Smooth muscle cell (in vitro differentiated cells): ENCODE measurements around the gene VPS37D. TPM values are rescaled to one million over a fixed set of nuclear protein-coding genes. Genes with fewer than 3 reads are reported as not detected.
"Not testable (repeated sequence)": the region's sequence is repeated elsewhere in the genome, so short reads cannot be mapped to it uniquely, and the experiment has no call there.

Experiments
- DNase-seq: peaks from one replicate; lab custom pipeline; 2025; ENCODE audit not compliant: unreplicated experiment; lab: John Stamatoyannopoulos, UW
- H2AFZ ChIP-seq: fragments of 200-600 bp; sonication (generic); 2 replicates; pipeline ENCODE4 v1.6.0; 2016; ENCODE audit warnings: antibody characterized with exemption, low read depth, mild to moderate bottlenecking
- H3F3A ChIP-seq: fragments of 200-600 bp; sonication (generic); 2 replicates; pipeline ENCODE4 v1.6.0; 2017; ENCODE audit warnings: antibody characterized with exemption, low read depth
- H3K27ac ChIP-seq: fragments of 200-600 bp; sonication (generic); 2 replicates; pipeline ENCODE4 v1.5.1; 2016; ENCODE audit warnings: low read depth, mild to moderate bottlenecking
- H3K27me3 ChIP-seq: fragments of 200-600 bp; sonication (generic); 2 replicates; pipeline ENCODE4 v1.6.1; 2016; ENCODE audit warnings: low read depth, mild to moderate bottlenecking
- H3K36me3 ChIP-seq: fragments of 200-600 bp; sonication (generic); 2 replicates; pipeline ENCODE4 v1.5.1; 2016; ENCODE audit warnings: low read depth
- H3K4me1 ChIP-seq: fragments of 200-600 bp; sonication (generic); 2 replicates; pipeline ENCODE4 v1.5.1; 2016; ENCODE audit warnings: low read depth
- H3K4me2 ChIP-seq: fragments of 200-600 bp; sonication (generic); 2 replicates; pipeline ENCODE4 v1.6.0; 2016; ENCODE audit warnings: mild to moderate bottlenecking
- H3K4me3 ChIP-seq: fragments of 200-600 bp; sonication (generic); 2 replicates; pipeline ENCODE4 v1.5.1; 2016; ENCODE audit warnings: mild to moderate bottlenecking
- H3K79me2 ChIP-seq: fragments of 200-600 bp; sonication (generic); 2 replicates; pipeline ENCODE4 v1.6.0; 2016; ENCODE audit warnings: low read depth, mild to moderate bottlenecking
- H3K9ac ChIP-seq: fragments of 200-600 bp; sonication (generic); 2 replicates; pipeline ENCODE4 v1.6.0; 2016; ENCODE audit warnings: low read depth
- H3K9me3 ChIP-seq: fragments of 200-600 bp; sonication (generic); replicated peaks from 2 replicates; pipeline ENCODE4 v1.5.1; 2016; ENCODE audit warnings: low read depth
- H4K20me1 ChIP-seq: fragments of 200-600 bp; sonication (generic); 2 replicates; pipeline ENCODE4 v1.6.0; 2016; ENCODE audit warnings: low read depth
- WGBS: methylation state at CpG from one replicate; pipeline ENCODE4 v1.1.7; 2016; ENCODE audit warnings: low lambda C conversion rate; 5-methylcytosine and 5-hydroxymethylcytosine counted together
- polyA plus RNA-seq: library from polyadenylated mRNA; unstranded; fragments of >200 nt; fragmentation: Nextera tagmentation; extraction: Ambion mirVana; gene quantifications from 2 replicates; pipeline ENCODE4 v1.2.1, GENCODE V29; 2016
- total RNA-seq: library from RNA; depleted of rRNA; stranded (reverse); fragments of >200 nt; gene quantifications from 2 replicates; pipeline ENCODE4 v1.2.3, GENCODE V29; 2014
- TF ChIP-seq, protein P1 (sequence below): fragments of 200-600 bp; sonication (generic); IDR thresholded peaks from 2 replicates; pipeline ENCODE4 v1.5.1; 2017; ENCODE audit warnings: borderline replicate concordance, mild to moderate bottlenecking, antibody characterized with exemption; ENCODE audit not compliant: insufficient read depth, poor library complexity, severe bottlenecking

The VPS37D gene
- total and polyA plus RNA-seq, 2 experiments from 2014 or later = 7.1 to 8.7 TPM

DNA sequence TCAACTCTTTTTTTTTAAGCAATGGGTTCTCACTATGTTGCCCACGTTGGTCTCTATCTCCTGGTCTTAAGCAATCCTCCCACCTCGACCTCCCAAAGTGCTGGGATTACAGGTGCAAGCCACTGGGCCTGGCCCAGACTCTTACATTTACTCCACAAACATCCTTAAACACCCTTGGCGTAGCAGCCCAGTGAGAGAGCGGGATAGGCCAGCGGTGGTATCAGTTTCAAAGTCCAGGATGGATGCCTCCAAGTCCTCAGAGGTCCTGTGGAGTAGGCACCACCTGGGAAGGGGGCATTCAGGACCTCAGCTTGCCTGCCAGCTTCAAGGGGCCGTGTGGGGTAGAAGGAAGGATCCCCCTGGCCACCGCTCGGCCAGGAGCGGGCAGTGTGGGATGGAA lies 18.1 kb upstream of the VPS37D start:
- Histone ChIP-seq H3K9ac (no peak overlapping the region), H3K79me2 (no peaks in the 10 kb centered on the region), H2AFZ (no peak overlapping the region), H3K4me2 (no peak overlapping the region), H3K36me3 (no peaks in the 10 kb centered on the region), H3K4me3 (no peak overlapping the region), H4K20me1 (no peaks in the 10 kb centered on the region), H3K4me1 (peaks cover 4% of the 10 kb centered on the region), H3K9me3 (no peaks in the 10 kb centered on the region), H3K27ac (no peak overlapping the region), H3F3A (no peaks in the 10 kb centered on the region), H3K27me3 (peaks cover 76% of the 10 kb centered on the region)
- TF ChIP-seq, protein P1, sequence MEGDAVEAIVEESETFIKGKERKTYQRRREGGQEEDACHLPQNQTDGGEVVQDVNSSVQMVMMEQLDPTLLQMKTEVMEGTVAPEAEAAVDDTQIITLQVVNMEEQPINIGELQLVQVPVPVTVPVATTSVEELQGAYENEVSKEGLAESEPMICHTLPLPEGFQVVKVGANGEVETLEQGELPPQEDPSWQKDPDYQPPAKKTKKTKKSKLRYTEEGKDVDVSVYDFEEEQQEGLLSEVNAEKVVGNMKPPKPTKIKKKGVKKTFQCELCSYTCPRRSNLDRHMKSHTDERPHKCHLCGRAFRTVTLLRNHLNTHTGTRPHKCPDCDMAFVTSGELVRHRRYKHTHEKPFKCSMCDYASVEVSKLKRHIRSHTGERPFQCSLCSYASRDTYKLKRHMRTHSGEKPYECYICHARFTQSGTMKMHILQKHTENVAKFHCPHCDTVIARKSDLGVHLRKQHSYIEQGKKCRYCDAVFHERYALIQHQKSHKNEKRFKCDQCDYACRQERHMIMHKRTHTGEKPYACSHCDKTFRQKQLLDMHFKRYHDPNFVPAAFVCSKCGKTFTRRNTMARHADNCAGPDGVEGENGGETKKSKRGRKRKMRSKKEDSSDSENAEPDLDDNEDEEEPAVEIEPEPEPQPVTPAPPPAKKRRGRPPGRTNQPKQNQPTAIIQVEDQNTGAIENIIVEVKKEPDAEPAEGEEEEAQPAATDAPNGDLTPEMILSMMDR = no peak
- DNase-seq = no peak
- WGBS = 69% methylated on average over 9 of the region's 9 CpGs

DNA sequence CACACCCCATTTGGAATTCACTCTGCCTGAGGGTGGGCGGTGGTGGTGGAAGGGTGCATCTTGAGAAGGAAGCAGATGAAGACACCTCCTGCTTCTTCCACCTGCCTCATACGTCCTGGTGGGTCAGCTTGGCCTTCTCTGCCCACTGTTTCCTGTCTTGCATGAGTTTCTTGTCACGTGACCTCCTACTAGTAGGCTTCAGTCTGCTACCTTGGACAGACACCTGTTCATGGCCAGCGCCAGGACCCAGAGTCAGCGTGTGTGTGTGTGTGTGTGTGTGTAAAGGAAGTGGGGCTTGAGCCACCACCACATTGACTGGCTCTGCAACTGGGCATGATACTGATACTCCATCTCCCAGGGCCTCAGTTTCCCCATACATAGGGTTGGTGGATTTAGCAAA lies 17.1 kb upstream of the VPS37D start:
- DNase-seq = no peak
- no peaks in the 10 kb centered on the region for H3K79me2 ChIP-seq
- H3K9ac ChIP-seq = no peak overlapping the region
- no peaks in the 10 kb centered on the region for H4K20me1 ChIP-seq
- no peak overlapping the region for H3K27ac ChIP-seq
- no peaks in the 10 kb centered on the region for H3K36me3 ChIP-seq
- H3K4me3 ChIP-seq = no peak overlapping the region
- no peaks in the 10 kb centered on the region for H3K9me3 ChIP-seq
- 64% methylated on average over 5 of the region's 5 CpGs for WGBS
- H3F3A ChIP-seq = no peaks in the 10 kb centered on the region
- no peak overlapping the region for H3K4me2 ChIP-seq
- TF ChIP-seq, protein P1 = no peak
- H3K4me1 ChIP-seq = peaks cover 4% of the 10 kb centered on the region
- H3K27me3 ChIP-seq = peaks cover 70% of the 10 kb centered on the region
- no peak overlapping the region for H2AFZ ChIP-seq

DNA sequence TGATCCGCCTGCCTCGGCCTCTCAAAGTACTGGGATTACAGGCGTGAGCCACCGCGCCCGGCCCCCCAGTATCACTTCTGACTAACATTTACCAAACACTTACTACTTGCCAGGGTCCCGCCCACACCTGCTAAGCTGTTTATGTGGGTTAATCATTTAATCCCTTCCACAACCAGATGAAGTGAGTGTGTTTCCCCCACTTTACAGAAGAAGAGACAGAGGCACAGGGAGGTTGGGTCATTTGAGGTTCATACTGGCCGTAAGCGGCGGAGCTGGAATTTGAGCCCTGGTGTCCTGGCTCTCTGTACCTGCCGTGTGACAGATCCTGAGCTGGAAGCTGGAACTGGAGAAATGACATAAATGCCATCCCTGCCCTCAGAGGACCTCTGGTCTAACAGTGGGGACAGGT lies 15.1 kb upstream of the VPS37D start:
- TF ChIP-seq, protein P1 = no peak
- Histone ChIP-seq H3K4me3 (no peak overlapping the region), H4K20me1 (no peaks in the 10 kb centered on the region), H3K36me3 (no peaks in the 10 kb centered on the region), H3K79me2 (no peaks in the 10 kb centered on the region), H3K9ac (no peak overlapping the region), H3K27me3 (peaks cover 50% of the 10 kb centered on the region), H3K4me1 (peaks cover 4% of the 10 kb centered on the region), H3K9me3 (no peaks in the 10 kb centered on the region), H3K27ac (no peak overlapping the region), H3K4me2 (no peak overlapping the region), H2AFZ (no peak overlapping the region), H3F3A (no peaks in the 10 kb centered on the region)
- no peak for DNase-seq
- WGBS = 83% methylated on average over 11 of the region's 11 CpGs

DNA sequence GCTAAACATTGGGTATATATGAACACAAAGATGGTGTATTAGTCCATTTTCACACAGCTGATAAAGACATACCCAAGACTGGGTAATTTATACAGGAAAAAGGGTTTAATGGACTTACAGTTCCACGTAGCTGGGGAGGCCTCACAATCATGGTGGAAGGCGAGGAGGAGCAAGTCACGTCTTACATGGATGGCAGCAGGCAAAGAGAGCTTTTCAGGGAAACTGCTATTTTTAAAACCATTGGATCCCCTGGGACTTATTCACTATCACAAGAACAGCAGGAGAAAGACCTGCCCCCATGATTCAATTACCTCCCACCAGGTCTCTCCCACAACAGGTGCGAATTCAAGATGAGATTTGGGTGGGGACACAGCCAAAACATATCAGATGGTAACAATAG lies 12.3 kb upstream of the VPS37D start:
- not testable (repeated sequence) for H3F3A ChIP-seq, H3K9ac ChIP-seq, H2AFZ ChIP-seq, H3K4me1 ChIP-seq, H3K79me2 ChIP-seq, H3K4me2 ChIP-seq, H3K36me3 ChIP-seq, H3K9me3 ChIP-seq, H4K20me1 ChIP-seq, H3K27ac ChIP-seq, H3K4me3 ChIP-seq, DNase-seq
- peaks cover 22% of the 10 kb centered on the region for H3K27me3 ChIP-seq
- WGBS = 87% methylated on average over 4 of the region's 4 CpGs
